HG03135 (cell line): ENCODE results near the gene UHRF1.
"Not testable (repeated sequence)": the region's sequence is repeated elsewhere in the genome, so short reads cannot be mapped to it uniquely, and the experiment has no call there.

Experiments used
- ATAC-seq: cut with Tn5 transposase; IDR thresholded peaks from one replicate; pipeline ENCODE4 v1.9.1; 2021; ENCODE audit warnings: mild to moderate bottlenecking, moderate library complexity; ENCODE audit not compliant: unreplicated experiment

Gene UHRF1

DNA sequence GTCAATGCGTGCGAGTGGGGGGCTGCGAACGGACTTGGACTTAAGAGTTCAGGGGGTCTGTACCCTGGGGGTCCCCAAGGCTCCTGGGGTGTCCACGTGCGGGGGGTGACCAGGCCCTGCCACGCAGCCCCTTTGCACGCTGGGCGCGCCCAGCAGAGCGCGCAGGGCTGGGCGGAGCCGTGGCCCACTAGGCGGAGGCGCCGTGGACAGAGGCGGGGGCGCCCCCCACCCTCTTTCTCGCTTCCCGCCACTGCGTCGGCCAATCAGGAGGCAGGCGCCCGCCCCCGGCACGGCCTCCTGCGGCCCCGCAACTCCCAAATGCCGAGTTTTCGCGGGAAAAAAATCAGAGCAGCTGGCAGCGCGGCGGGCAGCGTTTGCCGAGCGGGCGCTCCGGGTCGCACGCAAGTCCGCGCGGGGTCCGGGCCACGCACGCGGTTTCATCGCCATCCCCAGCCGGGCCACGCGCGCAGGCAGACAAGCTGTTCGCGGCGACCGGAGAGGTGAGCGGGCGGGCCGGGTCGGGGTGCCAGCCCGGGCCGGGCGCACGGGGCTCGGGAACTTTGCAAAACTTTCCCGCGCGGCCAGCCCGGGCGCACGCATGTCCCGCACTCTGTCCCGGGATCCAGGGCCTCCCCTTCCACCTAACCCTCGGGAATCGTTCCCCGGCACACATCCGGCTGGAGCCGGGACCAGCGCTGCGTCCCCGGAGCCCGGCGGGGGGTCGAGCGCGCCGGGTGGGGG lies at the start of gene UHRF1:
UHRF1 (plus strand) TSS at position 346 of the 741 bp plus-strand sequence. CDS start 1,385 bp downstream, outside the sequence.
- peak; percentile 13 for ATAC-seq

DNA sequence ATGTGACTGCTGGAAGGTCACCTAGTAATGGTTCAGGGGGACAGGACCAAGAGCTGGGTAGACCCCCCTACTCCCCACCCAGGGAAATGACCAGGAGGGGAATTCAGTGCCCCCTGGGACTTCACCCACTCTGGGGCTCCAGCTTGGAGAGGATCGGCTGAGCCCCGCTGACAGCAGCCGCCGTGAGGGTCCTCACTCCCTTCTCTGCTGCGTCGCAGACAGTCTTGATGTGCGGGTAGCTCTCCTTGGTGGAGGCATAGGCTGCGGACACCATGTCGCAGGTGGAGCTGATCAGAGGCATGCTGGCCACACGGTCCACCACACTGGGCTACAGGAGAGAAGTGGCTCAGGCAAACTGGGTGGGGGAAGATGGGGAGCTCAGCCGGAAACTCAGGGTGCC lies 49.6 kb upstream of the UHRF1 start:
- no peak for ATAC-seq

DNA sequence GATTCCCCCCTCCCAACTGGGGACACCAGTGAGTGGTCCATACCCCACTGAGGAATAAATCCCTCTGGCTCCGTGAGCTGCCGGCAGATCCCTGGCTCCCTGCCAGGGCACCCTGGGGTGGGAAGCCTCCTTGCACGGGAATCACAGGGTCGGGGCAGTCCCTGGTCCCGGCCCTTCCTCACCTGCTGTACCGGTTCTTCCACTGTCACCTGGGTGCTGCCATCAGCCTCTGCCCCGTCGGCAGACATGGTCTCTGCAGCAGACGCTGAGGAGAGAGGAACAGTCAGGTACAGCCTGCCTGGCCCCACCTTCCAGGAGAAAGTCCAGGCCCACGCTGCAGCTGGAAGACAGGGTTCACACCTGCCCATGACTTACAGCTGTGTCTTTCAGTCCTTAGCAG lies 48.2 kb upstream of the UHRF1 start:
- ATAC-seq = no peak

DNA sequence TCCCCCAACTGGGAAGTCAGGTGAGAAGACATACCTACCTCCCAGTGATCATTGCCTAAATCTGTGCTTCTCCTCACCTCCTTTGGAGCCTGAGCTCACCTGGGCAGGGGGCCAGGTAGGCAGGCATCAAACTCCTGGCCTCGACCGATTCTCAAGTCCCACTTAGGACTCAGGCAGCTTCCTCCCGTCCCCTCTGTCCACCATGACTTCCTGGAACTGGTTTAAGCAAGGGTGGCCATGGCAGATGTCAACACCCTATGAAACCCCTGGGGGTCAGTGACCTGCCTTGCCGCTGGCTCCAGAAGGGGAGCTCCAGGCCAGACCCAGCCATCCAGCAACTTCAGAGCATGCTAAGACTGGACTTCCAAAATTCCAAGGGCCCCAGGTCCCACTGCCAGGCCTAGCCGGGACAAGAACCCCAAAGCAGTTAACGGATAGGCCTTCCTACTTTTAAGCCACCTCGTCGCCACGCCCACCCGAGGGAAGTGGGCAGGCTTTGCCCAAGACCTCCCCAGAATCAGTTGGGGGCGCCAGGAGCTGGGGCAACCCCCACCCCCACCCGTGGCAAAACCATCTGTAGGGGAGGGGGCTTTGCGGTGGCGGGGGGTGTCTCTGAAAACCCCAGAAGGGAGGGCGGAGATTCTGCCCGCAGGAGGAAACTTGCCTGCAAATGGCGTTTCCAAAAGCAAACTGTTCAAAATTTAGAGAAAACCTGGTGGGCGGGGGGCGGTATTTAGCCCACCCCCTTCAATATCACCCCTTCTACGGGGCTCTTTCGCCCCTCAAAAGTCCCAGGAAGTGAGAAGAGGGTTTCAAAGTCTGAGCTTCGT lies 42.5 kb upstream of the UHRF1 start:
- no peak for ATAC-seq

DNA sequence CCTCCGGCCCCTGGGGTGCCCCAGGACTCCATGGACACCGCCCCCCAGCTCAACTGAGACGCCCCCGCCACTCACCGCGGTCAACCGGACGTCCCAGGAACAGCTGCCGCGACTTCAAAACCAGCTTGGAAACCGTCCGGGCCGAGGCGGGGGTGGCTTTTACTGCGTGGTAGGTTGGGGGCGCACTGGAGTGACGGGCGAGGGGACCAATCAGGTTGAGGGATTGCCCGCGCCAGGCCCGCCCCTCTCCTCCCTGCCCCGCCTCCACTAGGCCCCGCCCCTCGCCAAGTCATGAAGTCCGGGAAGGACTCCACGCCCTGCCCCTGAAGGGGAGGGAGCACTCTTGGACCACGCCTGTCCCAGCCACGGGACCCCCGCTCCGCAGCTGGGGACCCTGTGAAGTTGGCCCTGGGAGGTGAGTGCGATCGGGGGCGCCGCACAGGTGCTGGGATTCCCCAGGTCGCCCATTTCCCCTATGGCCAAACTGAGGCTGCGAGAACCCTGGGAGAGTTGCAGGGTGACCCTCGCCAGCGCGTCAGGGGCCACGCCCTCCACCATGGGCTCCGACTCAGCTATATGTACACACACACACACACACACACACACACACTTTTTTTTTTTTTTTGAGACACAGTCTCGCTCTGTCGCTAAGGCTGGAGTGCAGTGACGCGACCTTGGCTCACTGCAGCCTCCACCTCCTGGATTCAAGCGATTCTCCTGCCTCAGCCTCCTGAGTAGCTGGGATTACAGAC lies 41.6 kb upstream of the UHRF1 start, which contains the start of gene PLIN3:
PLIN3 (minus strand) TSS at position 134 of the 752 bp plus-strand sequence. CDS start 6,273 bp downstream, outside the sequence.
- peak; percentile 73 for ATAC-seq

DNA sequence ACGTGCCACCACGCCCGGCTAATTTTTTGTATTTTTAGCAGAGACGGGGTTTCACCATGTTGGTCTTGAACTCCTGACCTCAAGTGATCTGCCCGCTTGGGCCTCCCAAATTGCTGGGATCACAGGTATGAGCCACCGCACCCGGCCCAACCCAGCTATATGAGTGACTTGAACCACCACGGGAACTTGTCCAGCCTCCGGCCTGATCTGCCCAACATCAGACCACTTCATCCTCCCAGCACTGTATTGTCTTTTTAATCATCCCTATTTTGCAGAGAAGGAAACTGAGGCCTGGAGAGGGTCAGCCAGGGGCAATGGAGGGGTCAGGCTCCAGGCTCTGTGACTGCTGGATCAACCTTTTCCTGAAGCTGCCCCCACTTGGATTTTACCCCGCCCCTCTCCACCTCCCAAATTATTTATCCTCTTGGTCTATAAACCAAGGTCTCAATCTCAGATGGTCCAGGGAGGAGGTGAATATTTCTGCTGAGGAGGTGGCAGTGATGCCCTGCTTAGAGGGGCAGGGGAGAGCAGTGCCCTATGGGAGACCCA lies 40.9 kb upstream of the UHRF1 start:
- no peak for ATAC-seq

DNA sequence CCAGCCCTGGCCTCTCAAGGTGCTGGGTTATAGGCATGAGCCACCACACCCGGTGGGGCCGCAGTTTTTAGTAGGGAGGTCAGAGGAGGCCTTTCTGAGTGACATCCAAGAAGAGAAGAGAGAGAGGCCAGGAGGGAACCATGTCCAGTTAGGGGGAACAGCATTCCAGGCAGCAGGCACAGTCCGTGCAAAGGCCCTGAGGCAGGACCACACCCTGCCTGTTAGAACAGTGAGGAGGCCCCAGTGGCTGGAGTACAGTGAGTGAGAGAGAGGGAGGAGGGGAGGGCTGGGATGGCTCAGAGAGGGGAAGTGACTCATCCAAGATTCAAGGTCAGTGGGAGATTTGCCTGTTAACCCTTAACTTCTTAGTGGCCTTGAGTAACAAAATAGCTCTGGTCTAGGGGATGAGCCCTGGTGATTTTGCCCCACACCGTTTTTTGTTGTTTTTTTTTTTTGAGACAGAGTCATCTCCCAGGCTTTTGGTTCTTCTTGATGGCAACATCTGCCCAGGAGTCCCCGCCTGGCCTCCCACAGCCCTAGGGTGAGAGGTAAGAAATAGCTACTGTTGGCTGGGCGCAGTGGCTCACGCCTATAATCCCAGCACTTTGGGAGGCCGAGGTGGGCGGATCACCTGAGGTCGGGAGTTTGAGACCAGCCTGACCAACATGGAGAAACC lies 39.1 kb upstream of the UHRF1 start:
- no peak for ATAC-seq

DNA sequence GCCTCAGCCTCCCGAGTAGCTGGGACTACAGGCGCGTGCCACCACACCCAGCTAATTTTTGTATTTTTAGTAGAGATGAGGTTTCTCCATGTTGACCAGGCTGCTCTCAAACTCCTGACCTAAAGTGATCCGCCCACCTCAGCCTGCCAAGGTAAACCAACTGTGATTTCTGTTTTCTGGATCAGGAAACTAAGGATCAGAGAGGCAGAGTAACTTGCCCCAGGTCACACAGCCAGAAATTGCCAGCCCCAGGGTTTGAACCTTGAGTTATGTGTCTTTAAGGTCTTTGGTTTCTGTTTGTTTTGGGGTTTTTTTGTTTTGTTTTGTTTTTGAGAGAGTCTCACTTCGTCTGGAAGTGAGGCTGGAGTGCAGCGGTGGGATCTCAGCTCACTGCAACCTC lies 37.6 kb upstream of the UHRF1 start:
- ATAC-seq = no peak

DNA sequence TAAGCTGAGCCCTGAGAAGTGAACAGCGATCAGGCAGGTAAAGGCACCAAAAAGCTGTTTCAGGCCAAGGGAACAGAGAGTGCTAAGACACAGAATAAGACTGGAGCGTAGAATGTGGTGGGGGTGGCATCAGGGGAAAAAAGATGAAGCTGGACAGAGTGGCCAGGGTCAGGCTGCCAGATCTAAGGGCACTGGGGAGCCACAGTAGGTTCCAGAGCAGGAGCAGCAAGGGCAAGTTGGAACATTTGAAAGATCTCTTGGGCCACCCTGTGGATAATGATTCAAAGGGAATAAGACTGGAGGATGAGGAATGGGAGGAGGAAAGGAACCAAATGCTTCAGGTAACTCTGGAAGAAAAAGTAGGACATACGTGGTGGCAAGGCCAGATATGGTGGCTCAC lies 35.4 kb upstream of the UHRF1 start:
- no peak for ATAC-seq

DNA sequence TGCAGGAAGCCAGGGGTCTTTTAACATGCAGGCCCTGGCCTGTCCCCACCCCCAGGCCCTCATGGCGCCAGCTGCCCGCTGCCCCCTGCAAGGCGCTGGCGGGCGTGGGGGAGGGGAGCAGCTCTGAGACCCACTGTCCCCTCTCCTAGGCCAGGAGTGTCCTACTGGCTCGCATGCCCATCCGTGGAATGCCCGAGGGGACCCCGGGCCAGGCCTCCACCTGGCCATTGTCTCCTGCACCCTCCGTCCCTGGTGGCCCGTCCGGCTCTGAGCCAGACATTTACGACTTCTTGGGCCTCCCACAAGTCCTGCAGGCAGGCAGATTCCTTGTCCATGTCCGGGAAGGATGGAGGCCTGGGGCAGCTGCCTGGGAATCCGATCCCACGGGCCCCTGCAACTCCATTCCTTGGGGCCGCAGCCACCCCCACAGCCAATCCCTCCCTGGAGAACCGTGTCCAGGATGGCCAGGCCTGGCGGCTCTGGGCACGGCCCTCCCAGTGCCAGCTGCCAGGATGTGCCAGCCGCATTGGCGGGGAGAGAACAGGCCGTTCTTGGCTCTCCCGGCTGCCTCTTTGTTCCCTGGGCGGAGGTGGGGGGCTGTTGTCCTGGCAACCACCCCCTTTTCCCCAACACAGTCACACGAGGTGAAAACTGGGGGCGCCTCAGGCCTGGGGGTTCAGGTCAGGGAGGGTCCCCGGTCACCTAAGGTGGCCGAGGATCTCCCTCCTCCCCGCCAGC lies 31.4 kb upstream of the UHRF1 start:
- ATAC-seq = no peak

DNA sequence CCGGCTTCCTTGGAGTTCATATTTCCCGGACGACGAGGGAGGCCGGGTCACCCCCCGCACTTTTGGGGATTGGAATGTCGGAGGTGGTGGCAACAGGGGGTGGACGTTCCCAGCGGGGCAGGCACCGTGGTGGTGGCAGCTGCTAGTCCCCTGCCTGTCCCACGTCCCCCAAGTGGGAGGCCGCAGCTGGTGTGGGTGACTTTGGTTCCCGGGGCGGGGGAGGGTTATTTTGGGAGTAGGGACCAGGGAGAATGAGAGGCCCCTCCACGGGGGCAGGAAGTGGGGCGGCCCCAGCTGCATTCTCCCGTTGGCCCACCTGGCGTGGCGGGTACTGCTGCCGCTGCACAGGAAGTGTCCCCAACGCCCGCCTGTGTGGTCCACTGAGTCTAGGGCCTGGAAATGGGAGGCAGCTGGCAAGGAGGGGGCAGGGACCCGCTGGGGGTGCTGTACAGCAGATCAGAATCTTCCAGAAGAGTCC lies 30.8 kb upstream of the UHRF1 start:
- no peak for ATAC-seq

DNA sequence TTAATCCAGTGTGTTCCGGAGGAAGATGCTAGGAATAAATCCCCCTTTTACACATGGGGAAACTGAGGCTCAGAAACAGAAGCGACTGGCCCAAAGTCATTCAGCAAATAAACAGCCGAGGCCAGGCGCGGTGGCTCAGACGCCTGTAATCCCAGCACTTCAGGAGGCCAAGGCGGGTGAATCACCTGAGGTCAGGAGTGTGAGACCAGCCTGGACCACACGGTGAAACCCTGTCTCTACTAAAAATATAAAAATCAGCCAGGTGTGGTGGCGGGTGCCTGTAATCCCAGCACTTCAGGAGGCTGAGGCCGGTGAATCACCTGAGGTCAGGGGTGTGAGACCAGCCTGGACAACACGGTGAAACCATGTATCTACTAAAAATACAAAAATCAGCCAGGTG lies 30.3 kb upstream of the UHRF1 start:
- ATAC-seq = no peak

DNA sequence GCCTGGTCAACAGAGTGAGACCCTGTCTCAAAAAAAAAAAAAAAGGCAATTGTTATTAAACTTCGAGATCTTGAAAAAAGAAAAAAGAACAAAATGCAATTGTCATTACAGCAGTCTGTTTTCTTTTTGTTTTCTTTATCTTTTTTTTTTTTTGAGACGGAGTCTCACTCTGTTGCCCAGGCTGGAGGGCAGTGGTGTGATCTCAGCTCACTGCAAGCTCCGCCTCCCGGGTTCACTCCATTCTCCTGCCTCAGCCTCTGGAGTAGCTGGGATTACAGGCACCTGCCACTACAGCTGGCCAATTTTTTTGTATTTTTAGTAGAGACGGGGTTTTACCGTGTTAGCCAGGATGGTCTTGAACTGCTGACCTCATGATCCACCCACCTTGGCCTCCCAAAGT lies 26.4 kb upstream of the UHRF1 start:
- not testable (repeated sequence) for ATAC-seq

DNA sequence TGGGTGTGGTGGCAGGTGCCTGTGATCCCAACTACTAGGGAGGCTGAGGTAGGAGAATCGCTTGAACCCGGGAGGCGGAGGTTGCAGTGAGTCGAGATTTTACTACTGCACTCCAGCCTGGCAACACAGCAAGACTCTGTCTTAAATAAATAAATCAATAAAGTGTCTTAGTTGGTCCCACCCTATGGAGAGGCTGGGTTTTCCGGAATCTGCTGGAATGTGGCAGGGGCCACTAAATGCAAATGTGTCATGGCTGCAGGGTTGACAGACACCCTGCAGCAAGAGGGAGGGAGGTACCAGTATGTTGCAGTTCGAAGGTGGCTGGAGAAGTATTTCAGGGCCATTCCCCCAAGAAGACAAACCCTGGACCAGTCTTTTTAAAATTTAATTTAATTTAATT lies 24.3 kb upstream of the UHRF1 start:
- not testable (repeated sequence) for ATAC-seq

DNA sequence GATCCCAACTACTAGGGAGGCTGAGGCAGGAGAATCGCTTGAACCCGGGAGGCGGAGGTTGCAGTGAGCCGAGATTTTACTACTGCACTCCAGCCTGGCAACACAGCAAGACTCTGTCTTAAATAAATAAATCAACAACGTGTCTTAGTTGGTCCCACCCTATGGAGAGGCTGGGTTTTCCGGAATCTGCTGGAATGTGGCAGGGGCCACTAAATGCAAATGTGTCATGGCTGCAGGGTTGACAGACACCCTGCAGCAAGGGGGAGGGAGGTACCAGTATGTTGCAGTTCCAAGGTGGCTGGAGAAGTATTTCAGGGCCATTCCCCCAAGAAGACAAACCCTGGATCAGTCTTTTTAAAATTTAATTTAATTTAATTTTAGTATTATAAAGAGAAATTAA lies 21.5 kb upstream of the UHRF1 start:
- ATAC-seq = not testable (repeated sequence)

DNA sequence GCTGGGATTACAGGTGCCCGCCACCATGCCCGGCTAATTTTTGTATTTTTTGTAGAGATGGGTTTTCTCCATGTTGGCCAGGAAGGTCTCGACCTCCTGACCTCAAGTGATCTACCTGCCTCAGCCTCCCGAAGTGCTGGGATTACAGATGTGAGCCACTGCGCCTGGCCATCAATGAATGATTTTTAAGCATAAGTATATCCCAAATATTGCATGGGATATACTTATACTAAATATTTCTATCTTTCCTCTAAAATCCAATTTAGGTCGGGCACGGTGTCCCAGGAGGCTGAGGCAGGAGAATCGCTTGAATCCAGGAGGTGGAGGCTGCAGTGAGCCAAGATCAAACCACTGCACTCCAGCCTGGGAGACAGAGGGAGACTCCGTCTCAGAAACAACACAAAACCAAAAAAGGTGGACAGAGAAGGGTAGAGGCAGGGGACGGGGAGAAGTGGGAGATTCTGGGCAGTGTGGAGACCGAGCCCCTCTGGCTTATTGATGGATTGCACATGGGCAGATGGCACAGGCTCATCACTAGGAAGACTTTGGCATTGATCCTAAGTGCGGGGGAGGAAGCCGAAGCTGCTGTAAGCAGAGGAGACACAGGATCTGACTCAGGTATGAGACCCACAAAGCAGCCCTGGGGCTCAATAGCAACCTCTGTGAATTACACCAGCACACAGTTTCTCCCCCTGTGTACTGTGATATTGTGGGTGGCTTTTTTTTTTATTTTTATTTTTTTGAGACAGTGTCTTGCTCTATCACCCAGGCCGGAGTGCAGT lies 20.1 kb upstream of the UHRF1 start:
- ATAC-seq = no peak

DNA sequence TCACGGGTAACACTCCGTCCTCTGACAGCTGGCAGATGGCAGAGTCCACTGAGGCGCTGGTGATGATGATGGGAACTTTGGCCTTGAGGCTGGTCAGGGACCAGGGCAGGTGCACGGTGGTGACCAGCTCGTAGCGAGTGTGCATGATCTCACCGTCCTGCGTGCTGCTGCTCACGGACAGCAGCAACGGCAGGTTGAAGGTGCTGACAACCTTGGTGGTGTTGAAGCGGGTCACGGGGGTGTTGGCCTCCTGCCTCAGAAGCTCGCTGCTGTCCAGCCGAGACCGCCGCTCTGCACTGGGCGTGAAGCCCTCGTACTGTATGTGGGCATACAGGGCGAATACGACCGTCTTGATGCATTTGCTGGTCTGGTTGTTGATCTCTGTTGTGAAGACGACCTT lies 18.2 kb upstream of the UHRF1 start:
- no peak for ATAC-seq

DNA sequence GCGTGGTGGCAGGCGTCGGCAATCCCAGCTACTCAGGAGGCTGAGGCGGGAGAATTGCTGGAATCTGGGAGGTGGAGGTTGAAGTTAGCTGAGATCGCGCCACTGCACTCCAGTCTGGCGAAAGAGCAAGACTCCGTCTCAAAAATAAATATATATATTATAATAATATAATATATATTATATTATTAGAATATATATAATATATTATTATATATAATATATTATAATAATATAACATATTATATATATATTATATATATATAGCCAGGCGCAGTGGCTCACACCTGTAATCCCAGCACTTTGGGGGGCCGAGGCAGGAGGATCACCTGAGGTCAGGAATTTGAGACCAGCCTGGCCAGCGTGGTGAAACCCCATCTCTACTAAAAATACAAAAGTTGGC lies 16.3 kb upstream of the UHRF1 start:
- ATAC-seq = not testable (repeated sequence)

DNA sequence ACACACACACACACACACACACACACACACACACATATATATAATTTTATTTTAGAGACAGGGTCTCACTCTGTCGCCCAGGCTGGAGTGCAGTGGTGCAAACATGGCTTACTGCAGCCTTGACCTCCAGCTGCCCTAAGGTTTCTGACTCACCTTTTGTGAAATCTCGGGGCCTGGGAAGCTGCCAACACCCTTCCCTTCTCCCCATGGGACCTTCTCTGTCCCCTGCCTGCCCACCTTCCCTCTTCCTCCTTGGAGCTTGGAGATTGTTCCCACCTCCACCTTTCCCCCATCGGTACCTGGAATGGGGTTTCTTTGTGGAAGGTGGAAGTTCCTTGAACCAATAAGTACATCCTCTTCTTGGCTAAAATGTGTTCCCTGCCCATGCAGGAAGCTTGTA lies 12.9 kb upstream of the UHRF1 start:
- ATAC-seq = no peak
